ENCODE data around the gene WFS1.
A peak's percentile ranks its signal among the peaks of the same experiment; 100 is the strongest.

WFS1 gene

GRCh38 chr4:6326312-6327060, 56.8 kb downstream of the WFS1 start:
- no peak for DNase-seq

- DNase-seq: peak; percentile 13
Observed at GRCh38 chr4:6327220-6327917, 57.7 kb downstream of the WFS1 start.

DNA sequence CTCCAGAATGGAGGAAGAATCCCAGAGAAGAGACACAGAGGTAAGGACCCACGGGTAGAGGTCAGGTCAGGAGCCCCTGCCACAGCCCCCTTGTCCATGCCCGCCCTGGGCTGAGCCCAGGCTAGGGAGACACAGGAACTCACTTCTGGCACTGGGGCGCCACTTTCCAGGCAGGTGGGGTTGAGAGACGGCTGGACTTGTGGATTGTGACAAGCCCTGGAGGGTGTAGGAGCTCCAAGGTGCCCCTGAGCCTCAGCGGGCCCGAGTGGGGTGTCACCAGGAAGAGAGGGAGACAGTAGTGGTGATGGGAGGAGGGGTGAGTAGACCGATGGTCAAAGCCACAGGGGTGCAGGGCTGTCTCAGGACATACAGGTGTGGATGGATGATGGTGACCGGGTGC, 58.9 kb downstream of the WFS1 start:
- DNase-seq: no peak

DNA sequence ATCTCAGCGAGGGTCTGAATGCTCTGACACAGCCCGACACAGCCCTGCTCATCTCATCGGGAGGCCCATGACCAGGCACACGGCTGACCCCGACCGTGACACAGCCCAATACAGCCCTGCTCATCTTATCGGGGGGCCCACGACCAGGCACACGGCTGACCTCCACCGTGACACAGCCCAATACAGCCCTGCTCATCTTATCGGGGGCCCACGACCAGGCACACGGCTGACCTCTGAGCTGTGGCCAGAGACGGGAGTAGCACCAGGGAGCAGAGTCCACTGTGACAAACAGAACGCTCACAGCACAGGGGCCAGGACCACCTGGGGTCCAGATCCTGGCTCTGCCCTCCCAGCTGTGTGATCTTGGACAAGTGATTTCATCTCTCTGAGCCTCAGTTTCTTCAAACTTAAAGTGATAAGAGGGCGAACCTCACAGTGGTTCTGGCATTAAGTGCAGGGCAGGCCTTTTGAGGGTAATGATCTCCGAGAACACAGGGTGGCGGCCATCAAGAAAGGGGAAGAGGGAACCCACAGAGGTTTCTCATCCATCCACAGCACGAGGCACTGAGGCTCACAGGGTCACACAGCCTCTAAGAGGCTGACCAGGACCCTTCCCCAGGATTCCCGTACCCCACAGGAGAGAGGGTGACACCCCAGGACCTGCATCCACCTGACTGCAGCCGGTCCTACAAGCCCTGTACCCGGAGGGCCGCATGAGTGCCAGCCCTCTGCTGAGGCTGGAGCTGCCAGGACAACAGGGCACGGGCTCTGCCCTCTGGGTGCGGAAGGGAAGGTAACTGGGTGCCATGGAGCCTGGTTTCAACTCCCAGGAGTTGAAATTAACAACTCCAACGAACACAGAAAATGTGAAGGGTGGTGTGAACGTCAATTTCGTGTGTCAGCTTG, 60.1 kb downstream of the WFS1 start:
- DNase-seq: no peak

DNA sequence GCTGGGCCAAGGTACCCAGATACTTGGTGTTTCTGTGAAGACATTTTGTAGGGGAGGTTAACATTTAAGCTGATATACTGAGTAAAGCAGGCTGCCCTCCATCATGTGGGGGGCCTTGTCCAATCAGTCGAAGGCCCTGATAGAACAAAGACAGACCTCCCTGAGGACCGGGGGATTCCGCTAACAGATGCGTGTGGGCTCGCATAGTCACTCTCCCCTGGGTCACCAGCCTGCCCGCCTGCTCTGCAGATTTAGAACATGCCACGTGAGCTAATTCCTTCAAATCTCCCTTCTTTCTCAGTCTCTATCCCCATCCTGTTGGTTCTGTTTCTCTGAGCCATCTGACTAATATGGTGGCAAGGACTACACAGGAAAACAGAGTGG, 60.7 kb downstream of the WFS1 start:
- DNase-seq: no peak

GRCh38 chr4:6331018-6331417, 61.4 kb downstream of the WFS1 start:
- DNase-seq: no peak

GRCh38 chr4:6331468-6331867, 61.8 kb downstream of the WFS1 start:
- no peak for DNase-seq

GRCh38 chr4:6332042-6332668, 62.5 kb downstream of the WFS1 start:
- DNase-seq: no peak

DNA sequence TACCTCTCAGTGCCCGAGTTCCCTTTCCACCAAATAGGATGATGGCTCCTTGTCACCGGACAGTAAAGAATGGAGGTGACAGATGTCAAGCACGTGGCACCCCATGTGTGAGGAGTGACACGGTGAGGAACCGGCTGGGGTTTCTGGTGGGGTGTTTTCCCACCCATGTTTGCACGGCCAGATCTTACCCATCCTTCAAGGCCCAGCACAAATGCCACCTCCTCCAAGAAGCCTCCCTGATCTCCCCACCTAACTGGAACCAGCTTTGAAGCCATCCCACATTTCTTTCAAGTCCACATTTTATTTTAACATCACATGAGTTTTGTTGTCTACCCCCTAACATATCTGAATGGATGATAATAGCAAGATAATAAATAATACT, 63.0 kb downstream of the WFS1 start:
- no peak for DNase-seq

- DNase-seq: no peak
Observed at GRCh38 chr4:6333301-6334202, 63.9 kb downstream of the WFS1 start.

DNA sequence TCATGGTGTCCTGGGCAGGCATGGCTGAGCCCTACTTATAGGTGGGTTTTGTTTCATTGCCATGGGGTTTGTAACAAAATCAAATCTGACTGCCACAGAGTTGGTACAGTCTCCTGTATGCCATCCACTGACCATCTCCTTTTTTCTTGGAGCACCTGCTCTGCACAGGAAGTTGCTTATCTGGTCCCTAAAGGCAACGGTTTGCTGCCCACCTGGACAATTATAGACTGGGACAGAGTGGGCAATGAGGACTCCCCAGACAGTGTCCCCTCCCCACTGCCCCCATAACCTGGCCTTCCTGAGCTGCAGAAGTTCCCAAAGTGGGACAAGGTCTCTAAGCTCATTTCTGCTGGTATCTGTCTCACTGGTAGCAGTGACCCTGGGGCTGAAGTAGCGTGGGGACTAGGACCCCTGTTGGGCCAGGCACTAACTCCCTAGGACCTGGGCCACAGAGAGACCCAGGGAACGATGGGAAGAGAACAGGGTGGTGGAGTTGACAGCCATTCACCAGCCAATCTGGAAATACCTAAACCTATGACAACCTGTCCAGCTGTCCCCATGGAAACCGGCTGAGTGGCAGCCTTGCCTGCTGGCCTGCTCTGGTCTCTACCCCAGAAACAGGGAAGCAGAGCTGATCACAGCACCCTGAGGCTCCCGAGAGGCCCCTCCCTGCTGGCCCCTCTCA, 64.7 kb downstream of the WFS1 start:
- no peak for DNase-seq

DNA sequence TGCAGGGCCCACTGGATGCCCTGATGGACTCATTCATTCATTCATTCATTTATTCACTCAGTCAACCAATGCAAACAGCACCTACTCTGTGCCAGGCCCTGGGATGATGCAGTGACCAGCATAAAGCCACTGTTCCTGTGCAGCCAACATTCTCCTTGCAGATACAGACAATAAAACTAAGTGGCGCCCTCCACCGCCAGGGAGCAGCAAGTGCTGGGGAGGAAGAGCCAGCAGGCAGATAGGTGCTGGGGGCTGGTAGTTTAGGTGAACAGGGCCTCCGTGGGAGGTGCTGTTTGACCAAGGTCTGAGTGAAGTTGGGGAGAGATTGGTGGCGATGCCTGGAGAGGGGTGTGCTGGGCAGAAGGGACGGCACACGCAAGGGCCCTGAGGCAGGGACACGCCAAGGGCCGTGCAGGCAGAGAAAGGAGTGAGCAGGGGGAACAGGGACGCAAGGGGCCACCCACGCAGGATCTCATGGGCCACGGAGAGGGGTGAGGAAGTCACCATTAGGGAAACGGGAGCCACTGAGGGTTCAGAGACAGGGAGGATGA, 65.5 kb downstream of the WFS1 start:
- DNase-seq: no peak

DNA sequence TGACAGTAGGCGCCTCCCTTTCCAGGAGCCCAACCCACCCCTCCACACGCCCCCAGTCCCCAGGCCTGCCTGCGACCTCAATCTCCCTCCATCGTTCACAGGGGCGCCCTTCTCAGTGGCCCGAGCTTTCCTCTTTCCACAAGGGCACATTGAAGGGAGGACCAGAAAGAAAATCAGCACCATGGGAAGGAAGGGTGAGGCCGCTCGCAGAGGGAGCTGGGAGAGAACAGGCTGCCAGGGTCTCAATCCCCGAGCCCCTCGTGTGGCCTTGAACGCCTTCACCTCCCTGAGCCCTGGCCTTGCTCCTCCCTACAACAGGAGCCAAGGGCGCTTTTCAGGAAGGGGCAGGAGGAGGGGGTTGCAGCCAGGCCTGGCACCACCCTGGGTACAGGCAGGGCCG, 66.5 kb downstream of the WFS1 start:
- DNase-seq: no peak

DNA sequence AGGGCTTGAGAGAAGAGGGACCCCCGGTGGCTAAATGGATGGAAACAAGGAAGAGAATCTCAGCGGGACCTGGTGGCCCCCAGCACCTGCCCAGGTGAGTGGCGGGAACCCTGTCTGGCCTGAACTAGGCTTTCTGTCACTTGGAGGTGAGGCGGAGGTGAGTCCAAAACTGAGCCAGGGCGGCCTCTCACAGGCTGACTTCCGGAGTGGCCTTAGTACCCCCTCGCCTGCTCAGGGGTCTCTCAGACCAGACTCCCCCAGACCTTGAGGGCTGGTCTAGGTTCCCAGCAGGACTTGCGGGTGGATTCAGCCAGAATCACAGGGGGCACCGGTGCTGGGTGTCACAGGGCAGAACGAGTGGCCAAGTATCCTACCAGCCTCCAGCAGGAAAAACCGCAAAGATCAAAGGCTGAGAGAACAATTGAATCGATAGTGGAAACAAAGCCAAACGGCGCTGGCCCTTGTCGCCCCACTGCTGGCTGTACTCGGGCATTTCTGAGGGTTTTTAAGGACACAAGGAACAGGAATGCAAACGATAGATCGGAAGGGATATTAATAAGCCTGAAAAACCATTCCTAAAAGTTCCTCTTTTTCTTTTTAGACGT, 67.8 kb downstream of the WFS1 start:
- DNase-seq: no peak

DNA sequence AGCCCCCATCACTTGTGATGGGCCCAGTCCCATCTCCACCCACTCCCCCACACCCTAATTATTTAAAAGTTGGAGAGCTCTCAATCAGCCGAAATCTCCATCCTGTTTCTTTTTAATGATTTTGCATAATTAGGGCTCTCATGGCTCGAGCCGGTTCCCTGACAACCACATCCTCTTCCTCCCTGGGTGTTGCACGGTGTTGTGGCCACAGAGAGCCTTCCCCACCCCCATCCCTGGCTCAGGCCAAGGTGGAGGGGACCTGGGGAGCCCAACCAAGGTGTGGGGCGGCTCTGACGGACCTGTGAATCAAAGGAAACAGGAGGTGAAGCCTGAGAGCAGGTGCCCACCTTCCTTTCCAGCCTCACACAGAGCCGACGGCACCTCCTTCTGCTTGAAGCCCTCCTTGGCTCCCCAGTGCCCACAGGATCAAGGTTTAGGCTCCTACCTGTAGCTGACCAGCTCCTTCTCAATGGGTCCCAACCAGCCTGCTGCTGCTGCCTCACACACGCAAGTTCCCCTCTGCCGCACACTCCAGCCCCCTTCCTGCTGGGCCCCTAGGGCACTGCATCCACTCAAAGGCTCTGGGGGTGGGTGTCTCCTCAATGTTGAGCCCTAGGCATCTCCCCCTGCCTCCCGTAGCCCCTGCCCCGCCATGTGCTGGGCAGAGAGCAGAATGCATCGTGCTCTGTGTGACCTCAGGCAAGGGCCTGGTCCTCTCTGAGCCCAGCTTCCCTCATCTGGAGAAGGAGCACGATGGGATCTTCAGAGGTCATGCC, 68.7 kb downstream of the WFS1 start:
- no peak for DNase-seq

DNA sequence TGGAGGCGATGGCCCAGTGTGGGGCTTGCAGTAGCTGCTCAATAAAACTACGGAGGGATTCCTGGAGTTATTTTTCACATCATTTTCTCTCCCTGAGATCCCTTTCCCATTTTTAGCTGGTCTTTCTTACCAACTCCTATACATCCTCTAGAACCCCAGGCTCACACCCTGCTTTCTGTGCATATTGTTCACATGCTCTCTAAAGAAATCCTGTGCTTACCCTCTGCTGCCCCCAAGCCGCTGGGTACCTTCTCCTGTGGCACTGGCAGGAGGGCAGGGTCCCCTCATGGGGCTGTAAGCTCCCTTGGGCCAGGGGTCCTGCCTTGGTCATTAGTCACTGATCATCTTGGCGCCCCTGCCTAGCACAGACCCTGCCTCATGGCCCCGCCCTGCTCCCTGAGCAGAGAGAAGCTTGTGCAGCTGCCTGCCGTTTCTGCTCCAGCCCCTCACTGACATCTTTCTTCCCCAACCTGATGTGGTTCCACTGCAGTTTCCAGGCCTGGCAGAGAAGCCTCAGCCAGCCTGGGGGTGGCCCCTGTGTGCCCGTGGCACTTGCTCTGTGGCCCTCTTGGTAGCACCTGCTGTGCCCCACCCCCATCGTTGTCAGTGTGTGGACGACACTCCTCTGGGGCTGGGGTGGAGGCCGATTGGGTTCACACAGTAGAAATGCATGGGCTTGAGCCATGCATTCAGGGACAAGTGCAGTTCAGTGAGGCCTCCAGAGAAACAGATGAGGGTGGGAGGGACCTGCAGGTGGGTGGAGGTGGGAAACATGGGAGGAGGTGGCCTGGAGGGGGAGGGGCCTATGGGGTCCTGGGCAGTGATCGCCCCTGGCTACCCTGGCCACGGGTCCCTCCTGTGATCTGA, 69.5 kb downstream of the WFS1 start:
- no peak for DNase-seq

GRCh38 chr4:6339818-6340445, 70.3 kb downstream of the WFS1 start:
- no peak for DNase-seq

DNA sequence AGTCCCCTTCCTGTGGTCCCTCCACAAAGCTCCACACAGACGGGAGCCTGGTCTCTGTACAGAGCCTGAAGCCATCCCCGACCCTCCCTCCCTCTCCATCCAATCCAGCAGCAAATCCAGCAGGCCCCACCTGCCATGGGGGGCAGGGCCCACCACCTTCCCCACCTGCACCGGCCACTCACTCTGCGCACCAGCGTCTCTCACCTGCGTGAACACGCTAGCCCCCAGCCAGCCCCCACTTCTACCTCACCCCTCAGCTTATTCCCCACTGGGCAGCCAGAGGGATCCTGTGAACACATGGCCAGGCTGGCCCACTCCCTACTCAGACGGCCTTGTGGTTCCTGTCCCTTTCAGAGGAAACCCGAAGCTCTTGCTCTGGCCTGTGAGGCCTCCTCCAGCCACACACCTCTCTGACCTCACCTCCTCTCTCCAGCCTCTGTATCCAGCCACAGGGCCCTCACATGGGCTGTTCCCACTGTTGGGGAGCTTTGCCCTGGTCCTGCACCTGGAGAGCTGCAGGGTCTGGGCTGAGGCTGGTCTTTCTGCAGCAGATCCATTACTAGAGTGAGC, 70.9 kb downstream of the WFS1 start:
- no peak for DNase-seq

Measured in NCI-H1048 (cell line).